ENCODE results near the gene NELFA. TPM values are rescaled to one million over a fixed set of nuclear protein-coding genes. Genes with fewer than 3 reads are reported as not detected.

The NELFA gene
- total RNA-seq, 1 donor, result 19.9 TPM

GRCh38 chr4:1950369-1950768, 58.4 kb downstream of the NELFA start:
- Histone ChIP-seq H3K4me1 (ENCODE audit: insufficient read depth, low read length) (no peaks in the 10 kb centered on the region), H2AFZ (ENCODE audit: low read length) (no peak overlapping the region), H3K4me2 (ENCODE audit: insufficient read depth, low read length) (no peak overlapping the region), H3K27me3 (ENCODE audit: insufficient read depth, low read length) (no peaks in the 10 kb centered on the region), H3K79me2 (ENCODE audit: insufficient read depth, low read length) (peaks cover 25% of the 10 kb centered on the region), H4K20me1 (ENCODE audit: insufficient read depth, low read length) (peaks cover 3% of the 10 kb centered on the region), H3K9me3 (ENCODE audit: low read depth, low read length) (no peaks in the 10 kb centered on the region), H3K27ac (ENCODE audit: low read depth, low read length) (no peak overlapping the region), H3K4me3 (ENCODE audit: insufficient read depth, low read length) (no peak overlapping the region), H3K36me3 (ENCODE audit: insufficient read depth, low read length) (peaks cover 61% of the 10 kb centered on the region)
- TF ChIP-seq, protein P1, sequence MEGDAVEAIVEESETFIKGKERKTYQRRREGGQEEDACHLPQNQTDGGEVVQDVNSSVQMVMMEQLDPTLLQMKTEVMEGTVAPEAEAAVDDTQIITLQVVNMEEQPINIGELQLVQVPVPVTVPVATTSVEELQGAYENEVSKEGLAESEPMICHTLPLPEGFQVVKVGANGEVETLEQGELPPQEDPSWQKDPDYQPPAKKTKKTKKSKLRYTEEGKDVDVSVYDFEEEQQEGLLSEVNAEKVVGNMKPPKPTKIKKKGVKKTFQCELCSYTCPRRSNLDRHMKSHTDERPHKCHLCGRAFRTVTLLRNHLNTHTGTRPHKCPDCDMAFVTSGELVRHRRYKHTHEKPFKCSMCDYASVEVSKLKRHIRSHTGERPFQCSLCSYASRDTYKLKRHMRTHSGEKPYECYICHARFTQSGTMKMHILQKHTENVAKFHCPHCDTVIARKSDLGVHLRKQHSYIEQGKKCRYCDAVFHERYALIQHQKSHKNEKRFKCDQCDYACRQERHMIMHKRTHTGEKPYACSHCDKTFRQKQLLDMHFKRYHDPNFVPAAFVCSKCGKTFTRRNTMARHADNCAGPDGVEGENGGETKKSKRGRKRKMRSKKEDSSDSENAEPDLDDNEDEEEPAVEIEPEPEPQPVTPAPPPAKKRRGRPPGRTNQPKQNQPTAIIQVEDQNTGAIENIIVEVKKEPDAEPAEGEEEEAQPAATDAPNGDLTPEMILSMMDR (IDR thresholded peaks at IDR 0.05; ENCODE audit: extremely low read depth, low read depth, low read length), result no peak
- no peak for DNase-seq (ENCODE audit: insufficient read length, low spot score, missing footprints)

- TF ChIP-seq, protein P1 (IDR thresholded peaks at IDR 0.05; ENCODE audit: extremely low read depth, low read depth, low read length), result no peak
- H3K79me2 ChIP-seq (ENCODE audit: insufficient read depth, low read length), result peaks cover 32% of the 10 kb centered on the region
- no peak for DNase-seq (ENCODE audit: insufficient read length, low spot score, missing footprints)
Measured at GRCh38 chr4:1948892-1949436, 59.8 kb downstream of the NELFA start.

GRCh38 chr4:1948232-1948631, 60.5 kb downstream of the NELFA start:
- TF ChIP-seq, protein P1 (IDR thresholded peaks at IDR 0.05; ENCODE audit: extremely low read depth, low read depth, low read length), result no peak
- no peak overlapping the region for H3K27ac ChIP-seq (ENCODE audit: low read depth, low read length)
- no peaks in the 10 kb centered on the region for H3K9me3 ChIP-seq (ENCODE audit: low read depth, low read length)
- no peak overlapping the region for H3K4me2 ChIP-seq (ENCODE audit: insufficient read depth, low read length)
- no peak for DNase-seq (ENCODE audit: insufficient read length, low spot score, missing footprints)
- peaks cover 60% of the 10 kb centered on the region for H3K36me3 ChIP-seq (ENCODE audit: insufficient read depth, low read length)
- H3K4me3 ChIP-seq (ENCODE audit: insufficient read depth, low read length), result no peak overlapping the region
- H4K20me1 ChIP-seq (ENCODE audit: insufficient read depth, low read length), result no peaks in the 10 kb centered on the region
- H3K27me3 ChIP-seq (ENCODE audit: insufficient read depth, low read length), result no peaks in the 10 kb centered on the region
- H3K4me1 ChIP-seq (ENCODE audit: insufficient read depth, low read length), result no peaks in the 10 kb centered on the region
- H2AFZ ChIP-seq (ENCODE audit: low read length), result no peak overlapping the region
- peaks cover 38% of the 10 kb centered on the region for H3K79me2 ChIP-seq (ENCODE audit: insufficient read depth, low read length)

More at GRCh38 chr4:1948892-1949436, 59.8 kb downstream of the NELFA start:
- Histone ChIP-seq H4K20me1 (ENCODE audit: insufficient read depth, low read length) (no peaks in the 10 kb centered on the region), H2AFZ (ENCODE audit: low read length) (no peak overlapping the region), H3K27me3 (ENCODE audit: insufficient read depth, low read length) (no peaks in the 10 kb centered on the region), H3K9me3 (ENCODE audit: low read depth, low read length) (no peaks in the 10 kb centered on the region), H3K4me3 (ENCODE audit: insufficient read depth, low read length) (no peak overlapping the region), H3K27ac (ENCODE audit: low read depth, low read length) (no peak overlapping the region), H3K4me1 (ENCODE audit: insufficient read depth, low read length) (no peaks in the 10 kb centered on the region), H3K4me2 (ENCODE audit: insufficient read depth, low read length) (no peak overlapping the region), H3K36me3 (ENCODE audit: insufficient read depth, low read length) (peaks cover 53% of the 10 kb centered on the region)

- Histone ChIP-seq H3K36me3 (ENCODE audit: insufficient read depth, low read length) (peaks cover 60% of the 10 kb centered on the region), H3K27ac (ENCODE audit: low read depth, low read length) (no peak overlapping the region), H3K4me1 (ENCODE audit: insufficient read depth, low read length) (no peaks in the 10 kb centered on the region), H3K27me3 (ENCODE audit: insufficient read depth, low read length) (no peaks in the 10 kb centered on the region), H3K79me2 (ENCODE audit: insufficient read depth, low read length) (peaks cover 57% of the 10 kb centered on the region), H2AFZ (ENCODE audit: low read length) (no peak overlapping the region), H3K4me3 (ENCODE audit: insufficient read depth, low read length) (no peak overlapping the region), H3K4me2 (ENCODE audit: insufficient read depth, low read length) (no peak overlapping the region), H4K20me1 (ENCODE audit: insufficient read depth, low read length) (no peaks in the 10 kb centered on the region), H3K9me3 (ENCODE audit: low read depth, low read length) (no peaks in the 10 kb centered on the region)
- TF ChIP-seq, protein P1 (IDR thresholded peaks at IDR 0.05; ENCODE audit: extremely low read depth, low read depth, low read length), result no peak
- DNase-seq (ENCODE audit: insufficient read length, low spot score, missing footprints), result no peak
Measured at GRCh38 chr4:1945912-1946311, 62.9 kb downstream of the NELFA start.
